C1 segment of cervical spinal cord (tissue), 14 donors: ENCODE results near the gene GYS1.
"Not testable (repeated sequence)": the region's sequence is repeated elsewhere in the genome, so short reads cannot be mapped to it uniquely, and the experiment has no call there.

Experiments
- DNase-seq, 14 donors: peaks; one replicate each; lab custom pipeline; 2025; lab: John Stamatoyannopoulos, UW

GYS1 gene

GRCh38 chr19:48993175-48994034 lies at the start of gene GYS1, which contains the start of gene RUVBL2:
TSS of gene GYS1 (minus strand) at chr19:48993309. CDS start at chr19:48993112, 197 bp downstream.
TSS of gene RUVBL2 (plus strand) at chr19:48993887. CDS start at chr19:48993912, 25 bp downstream.
- peak; percentile 96 to 100 (median 100) for DNase-seq

GRCh38 chr19:49042666-49043065 lies 49.6 kb upstream of the GYS1 start:
- not testable (repeated sequence) for DNase-seq

- no peak for DNase-seq
These were observed 49.1 kb upstream of the GYS1 start for GRCh38 chr19:49042177-49042576.

GRCh38 chr19:49039736-49040135 lies 46.6 kb upstream of the GYS1 start:
- DNase-seq = not testable (repeated sequence)

GRCh38 chr19:49038557-49039276 lies 45.6 kb upstream of the GYS1 start:
- DNase-seq = not testable (repeated sequence)

GRCh38 chr19:49038111-49038510 lies 45.0 kb upstream of the GYS1 start:
- DNase-seq = not testable (repeated sequence)

GRCh38 chr19:49036815-49037214 lies 43.7 kb upstream of the GYS1 start, which contains the start of gene CGB1:
TSS of gene CGB1 (minus strand) at chr19:49036895. CDS start at chr19:49036711, 184 bp downstream.
- not testable (repeated sequence) for DNase-seq

GRCh38 chr19:49031642-49032301 lies 38.7 kb upstream of the GYS1 start, which contains the start of gene CGB2:
TSS of gene CGB2 (plus strand) at chr19:49031890. CDS start at chr19:49032096, 206 bp downstream.
- not testable (repeated sequence) for DNase-seq

GRCh38 chr19:49030323-49030722 lies 37.2 kb upstream of the GYS1 start:
- DNase-seq = not testable (repeated sequence)

- not testable (repeated sequence) for DNase-seq
These were observed 36.6 kb upstream of the GYS1 start for GRCh38 chr19:49029749-49030148.

- not testable (repeated sequence) for DNase-seq
These were observed 35.6 kb upstream of the GYS1 start for GRCh38 chr19:49028686-49029085.

GRCh38 chr19:49025599-49025998 lies 32.5 kb upstream of the GYS1 start:
- not testable (repeated sequence) for DNase-seq

GRCh38 chr19:49025088-49025487 lies 32.0 kb upstream of the GYS1 start:
- not testable (repeated sequence) for DNase-seq

GRCh38 chr19:49024233-49024632 lies 31.1 kb upstream of the GYS1 start, which contains the start of gene CGB3:
TSS of gene CGB3 (minus strand) at chr19:49024333. CDS start at chr19:49023971, 362 bp downstream.
- not testable (repeated sequence) for DNase-seq

GRCh38 chr19:49022116-49022515 lies 29.0 kb upstream of the GYS1 start:
- no peak for DNase-seq

- no peak for DNase-seq
These were observed 28.1 kb upstream of the GYS1 start for GRCh38 chr19:49020931-49021895.

GRCh38 chr19:49020342-49020741 lies 27.2 kb upstream of the GYS1 start:
- no peak for DNase-seq

- DNase-seq = peak in 4 of 14 donors; percentile 7 to 32 (median 16)
These were observed 26.3 kb upstream of the GYS1 start for GRCh38 chr19:49019242-49019932.

- DNase-seq = not testable (repeated sequence)
These were observed 25.5 kb upstream of the GYS1 start for GRCh38 chr19:49018388-49019241.
